ENCODE data around the gene OPCML. TPM values are rescaled to one million over a fixed set of nuclear protein-coding genes. Genes with fewer than 3 reads are reported as not detected.

OPCML gene
- total RNA-seq, 1 experiment from 2014 or later, result not detected

DNA sequence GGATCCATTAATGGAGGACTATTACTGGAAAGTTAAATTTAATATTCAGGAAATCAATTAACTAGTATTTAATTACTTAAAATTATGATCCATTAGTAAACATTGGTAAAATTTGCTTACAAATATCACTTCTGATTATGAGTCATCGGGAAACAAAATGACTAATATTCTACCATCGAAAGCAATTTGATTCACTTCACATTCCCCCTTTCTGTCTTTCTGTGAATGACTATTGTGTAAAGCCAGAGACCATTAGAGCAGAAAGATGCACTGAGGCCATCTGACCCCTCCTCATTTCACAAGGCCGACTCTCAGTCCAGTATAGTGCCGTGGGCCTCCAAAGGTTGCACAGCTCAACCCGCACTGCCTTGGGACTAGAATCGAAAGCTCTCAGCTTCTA lies 619.0 kb downstream of the OPCML start:
- intact Hi-C loops (cut with micrococcal nuclease; ENCODE audit: unreplicated experiment), result no loop called here
- TF ChIP-seq CTCF (IDR thresholded peaks at IDR 0.05; ENCODE audit: insufficient read depth in 1 of 2, low read depth in 1 of 2, low read length in 1 of 2, severe bottlenecking in 1 of 2, unreplicated experiment in 1 of 2), result no peak
- no TSS peak for BruUV-seq (replicated peaks)
- Mint-ChIP-seq H3K4me1 (ENCODE audit: low read depth, unreplicated experiment) (no peaks in the 10 kb centered on the region), H3K36me3 (ENCODE audit: insufficient read depth, unreplicated experiment) (no peaks in the 10 kb centered on the region), H3K9me3 (ENCODE audit: unreplicated experiment) (no peaks in the 10 kb centered on the region), H3K27me3 (ENCODE audit: insufficient read depth, unreplicated experiment) (no peaks in the 10 kb centered on the region), H3K27ac (ENCODE audit: unreplicated experiment) (no peak overlapping the region), H3K4me3 (ENCODE audit: unreplicated experiment) (no peak overlapping the region)
- no peak for DNase-seq
- Histone ChIP-seq H3K36me3 (ENCODE audit: control insufficient read depth, insufficient read depth, low read length) (no peaks in the 10 kb centered on the region), H3K27me3 (replicated peaks; ENCODE audit: control insufficient read depth, insufficient read depth, low read length) (no peaks in the 10 kb centered on the region), H3K9me3 (no peaks in the 10 kb centered on the region), H3K4me3 (ENCODE audit: low read depth, low read length) (no peak overlapping the region), H3K4me1 (no peaks in the 10 kb centered on the region)
- ChIA-PET POLR2A (no interaction called here), CTCF (no interaction called here)

GRCh38 chr11:132911186-132911585 lies 621.1 kb downstream of the OPCML start:
- no peak for DNase-seq
- intact Hi-C loops (cut with micrococcal nuclease; ENCODE audit: unreplicated experiment), result no loop called here
- H3K4me3 ChIP-seq (ENCODE audit: low read depth, low read length), result no peak overlapping the region
- ChIA-PET POLR2A (no interaction called here), CTCF (no interaction called here)
- no peaks in the 10 kb centered on the region for H3K36me3 Mint-ChIP-seq (ENCODE audit: insufficient read depth, unreplicated experiment)
- H3K27me3 ChIP-seq (replicated peaks; ENCODE audit: control insufficient read depth, insufficient read depth, low read length), result no peaks in the 10 kb centered on the region
- BruUV-seq (replicated peaks), result no TSS peak
- no peaks in the 10 kb centered on the region for H3K4me1 ChIP-seq
- H3K4me3 Mint-ChIP-seq (ENCODE audit: unreplicated experiment), result no peak overlapping the region
- H3K36me3 ChIP-seq (ENCODE audit: control insufficient read depth, insufficient read depth, low read length), result no peaks in the 10 kb centered on the region
- H3K27me3 Mint-ChIP-seq (ENCODE audit: insufficient read depth, unreplicated experiment), result no peaks in the 10 kb centered on the region
- no peak for TF ChIP-seq CTCF (IDR thresholded peaks at IDR 0.05; ENCODE audit: insufficient read depth in 1 of 2, low read depth in 1 of 2, low read length in 1 of 2, severe bottlenecking in 1 of 2, unreplicated experiment in 1 of 2)
- no peaks in the 10 kb centered on the region for H3K9me3 Mint-ChIP-seq (ENCODE audit: unreplicated experiment)
- H3K4me1 Mint-ChIP-seq (ENCODE audit: low read depth, unreplicated experiment), result no peaks in the 10 kb centered on the region
- no peaks in the 10 kb centered on the region; the same call in 1 of the 2 replicates for H3K9me3 ChIP-seq
- no peak overlapping the region for H3K27ac Mint-ChIP-seq (ENCODE audit: unreplicated experiment)

DNA sequence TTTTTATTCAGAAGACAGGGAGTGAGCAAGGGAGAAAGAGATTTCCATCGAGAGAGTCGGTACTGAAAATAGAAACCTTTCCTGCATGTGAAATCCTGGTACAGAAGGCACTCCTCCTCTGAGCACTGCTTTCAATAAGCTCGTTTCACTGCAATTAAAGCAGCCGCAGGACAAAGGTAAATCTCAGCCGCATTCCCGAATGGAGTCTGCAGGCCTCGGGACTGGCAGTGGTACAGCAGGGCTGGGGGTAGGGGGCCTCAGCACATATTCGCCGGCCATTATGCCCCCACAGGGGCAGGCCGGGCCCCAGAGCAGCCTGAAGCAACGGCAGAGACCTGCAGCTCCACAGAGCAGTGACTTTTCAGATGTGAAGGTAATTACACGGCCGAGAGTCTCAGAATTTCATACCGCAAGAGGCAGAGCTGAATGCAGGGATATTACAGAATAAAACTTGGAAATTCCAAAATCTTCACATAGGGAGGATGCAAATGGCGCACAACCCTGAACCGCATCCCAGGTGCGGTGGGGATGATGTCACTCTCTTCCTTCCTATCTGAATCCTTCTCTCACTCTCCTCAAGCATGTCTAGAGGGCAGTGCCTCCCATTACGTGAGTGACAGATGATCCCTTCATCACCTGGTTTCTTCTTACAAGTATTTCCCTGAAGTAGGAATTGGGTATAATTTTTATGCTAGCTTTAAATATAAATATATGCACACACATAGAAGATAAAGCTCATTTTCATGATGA lies 622.1 kb downstream of the OPCML start:
- POLR2A ChIA-PET, result no interaction called here
- H3K27ac Mint-ChIP-seq (ENCODE audit: unreplicated experiment), result no peak overlapping the region

More for the DNA sequence above, 622.1 kb downstream of the OPCML start:
- H3K27me3 Mint-ChIP-seq (ENCODE audit: insufficient read depth, unreplicated experiment), result no peaks in the 10 kb centered on the region
- Histone ChIP-seq H3K9me3 (no peaks in the 10 kb centered on the region; the same call in 1 of the 2 replicates), H3K4me3 (ENCODE audit: low read depth, low read length) (no peak overlapping the region), H3K36me3 (ENCODE audit: control insufficient read depth, insufficient read depth, low read length) (no peaks in the 10 kb centered on the region), H3K4me1 (no peaks in the 10 kb centered on the region), H3K27me3 (replicated peaks; ENCODE audit: control insufficient read depth, insufficient read depth, low read length) (no peaks in the 10 kb centered on the region)
- intact Hi-C loops (cut with micrococcal nuclease; ENCODE audit: unreplicated experiment), result no loop called here
- H3K36me3 Mint-ChIP-seq (ENCODE audit: insufficient read depth, unreplicated experiment), result no peaks in the 10 kb centered on the region
- H3K4me3 Mint-ChIP-seq (ENCODE audit: unreplicated experiment), result no peak overlapping the region
- no peak for DNase-seq
- CTCF ChIA-PET, result no interaction called here
- no TSS peak for BruUV-seq (replicated peaks)
- no peak for TF ChIP-seq CTCF (IDR thresholded peaks at IDR 0.05; ENCODE audit: insufficient read depth in 1 of 2, low read depth in 1 of 2, low read length in 1 of 2, severe bottlenecking in 1 of 2, unreplicated experiment in 1 of 2)
- H3K9me3 Mint-ChIP-seq (ENCODE audit: unreplicated experiment), result no peaks in the 10 kb centered on the region
- no peaks in the 10 kb centered on the region for H3K4me1 Mint-ChIP-seq (ENCODE audit: low read depth, unreplicated experiment)
